NCI-H128 (cell line): ENCODE measurements around the gene ADAM11.
A peak's percentile ranks its signal among the peaks of the same experiment; 100 is the strongest.

Source experiments
- DNase-seq: peaks from one replicate; lab custom pipeline; 2025; ENCODE audit not compliant: unreplicated experiment; lab: John Stamatoyannopoulos, UW

ADAM11 gene

DNA sequence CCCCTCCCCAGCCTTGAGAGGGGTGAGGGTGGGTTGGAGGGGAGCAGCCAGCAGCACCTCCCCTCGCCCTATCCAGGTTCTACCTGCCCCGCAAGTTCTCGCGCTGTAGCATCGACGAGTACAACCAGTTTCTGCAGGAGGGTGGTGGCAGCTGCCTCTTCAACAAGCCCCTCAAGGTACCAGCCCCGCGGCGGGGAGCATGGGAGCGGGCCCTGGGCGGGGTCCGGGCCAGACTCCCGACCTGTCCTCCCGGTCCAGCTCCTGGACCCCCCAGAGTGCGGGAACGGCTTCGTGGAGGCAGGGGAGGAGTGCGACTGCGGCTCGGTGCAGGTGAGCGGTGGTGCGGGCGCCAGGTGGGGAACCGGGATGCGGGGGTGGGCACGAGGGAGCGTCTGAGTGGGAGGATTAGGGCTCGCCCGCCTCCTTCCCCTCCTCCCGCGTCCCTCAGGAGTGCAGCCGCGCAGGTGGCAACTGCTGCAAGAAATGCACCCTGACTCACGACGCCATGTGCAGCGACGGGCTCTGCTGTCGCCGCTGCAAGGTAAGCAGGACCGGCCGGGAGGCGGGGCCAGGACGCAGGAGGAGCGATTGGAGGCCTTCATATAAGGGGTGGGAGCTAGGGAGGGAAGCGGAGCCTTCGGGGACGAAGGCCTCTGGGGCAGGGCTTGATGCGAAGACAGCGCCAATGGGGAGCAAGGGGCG, 16.5 kb downstream of the ADAM11 start:
- peak; percentile 92 for DNase-seq

DNA sequence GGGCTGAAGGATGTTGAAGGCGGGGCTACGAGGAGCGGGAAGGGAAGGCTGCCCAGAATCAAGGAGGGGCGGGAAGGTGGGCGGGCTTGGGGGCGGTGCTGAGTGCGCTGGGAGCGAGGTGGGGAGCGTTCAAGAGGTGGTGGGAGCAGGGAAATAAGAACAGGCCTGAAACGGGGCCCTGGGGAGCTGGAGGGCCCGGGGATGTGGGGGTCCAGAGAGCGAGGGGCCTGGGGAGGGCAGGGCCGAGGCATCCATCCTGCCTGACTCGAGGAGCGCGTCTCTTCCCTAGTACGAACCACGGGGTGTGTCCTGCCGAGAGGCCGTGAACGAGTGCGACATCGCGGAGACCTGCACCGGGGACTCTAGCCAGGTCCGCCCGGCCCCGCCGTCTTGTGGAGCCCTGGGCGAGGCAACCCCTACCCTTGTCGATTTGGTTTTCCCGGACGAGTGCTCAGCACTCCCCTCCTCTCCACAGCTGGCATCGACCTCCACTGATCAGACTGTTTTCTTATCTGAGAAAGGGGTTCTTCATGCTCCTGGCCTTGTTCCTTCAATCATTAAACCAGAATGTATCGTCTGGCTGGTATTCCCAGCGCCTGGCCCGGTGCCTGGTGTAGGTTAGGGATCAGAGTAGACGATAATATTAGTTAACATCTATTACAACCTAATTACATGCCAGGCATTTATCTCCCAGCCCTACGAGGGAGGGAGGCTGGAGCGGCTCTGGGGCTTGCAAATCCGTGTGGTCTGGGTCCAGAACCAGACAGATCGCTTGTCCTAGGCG, 17.2 kb downstream of the ADAM11 start:
- DNase-seq = peak; percentile 48

DNA sequence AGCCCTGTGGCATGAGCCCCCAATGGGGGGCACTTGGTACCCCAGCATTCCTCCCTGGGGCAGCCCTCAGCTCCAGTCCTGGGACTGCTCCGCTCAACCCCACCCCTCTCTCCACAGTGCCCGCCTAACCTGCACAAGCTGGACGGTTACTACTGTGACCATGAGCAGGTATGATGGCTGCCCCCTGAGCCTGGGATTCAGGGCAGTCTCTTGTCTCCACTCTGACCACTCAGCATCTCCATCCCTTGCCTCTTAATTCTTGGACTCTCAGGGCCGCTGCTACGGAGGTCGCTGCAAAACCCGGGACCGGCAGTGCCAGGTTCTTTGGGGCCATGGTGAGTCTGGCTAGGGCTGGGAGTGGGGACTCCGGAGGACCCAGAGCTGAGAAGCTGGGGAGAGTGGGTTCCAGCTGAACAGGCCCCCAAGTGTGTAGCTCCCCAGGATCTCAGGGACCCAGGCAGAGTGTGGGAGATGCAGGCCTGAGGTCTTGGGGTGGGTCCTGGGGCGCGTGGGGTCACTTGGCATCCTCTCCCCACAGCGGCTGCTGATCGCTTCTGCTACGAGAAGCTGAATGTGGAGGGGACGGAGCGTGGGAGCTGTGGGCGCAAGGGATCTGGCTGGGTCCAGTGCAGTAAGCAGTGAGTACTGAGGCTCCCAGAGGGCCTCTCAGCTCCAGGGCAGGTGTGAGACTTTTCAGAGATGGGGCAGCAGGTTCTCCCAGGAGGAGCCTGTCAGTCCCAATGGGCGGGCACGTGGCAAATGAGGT, 18.0 kb downstream of the ADAM11 start:
- no peak for DNase-seq

DNA sequence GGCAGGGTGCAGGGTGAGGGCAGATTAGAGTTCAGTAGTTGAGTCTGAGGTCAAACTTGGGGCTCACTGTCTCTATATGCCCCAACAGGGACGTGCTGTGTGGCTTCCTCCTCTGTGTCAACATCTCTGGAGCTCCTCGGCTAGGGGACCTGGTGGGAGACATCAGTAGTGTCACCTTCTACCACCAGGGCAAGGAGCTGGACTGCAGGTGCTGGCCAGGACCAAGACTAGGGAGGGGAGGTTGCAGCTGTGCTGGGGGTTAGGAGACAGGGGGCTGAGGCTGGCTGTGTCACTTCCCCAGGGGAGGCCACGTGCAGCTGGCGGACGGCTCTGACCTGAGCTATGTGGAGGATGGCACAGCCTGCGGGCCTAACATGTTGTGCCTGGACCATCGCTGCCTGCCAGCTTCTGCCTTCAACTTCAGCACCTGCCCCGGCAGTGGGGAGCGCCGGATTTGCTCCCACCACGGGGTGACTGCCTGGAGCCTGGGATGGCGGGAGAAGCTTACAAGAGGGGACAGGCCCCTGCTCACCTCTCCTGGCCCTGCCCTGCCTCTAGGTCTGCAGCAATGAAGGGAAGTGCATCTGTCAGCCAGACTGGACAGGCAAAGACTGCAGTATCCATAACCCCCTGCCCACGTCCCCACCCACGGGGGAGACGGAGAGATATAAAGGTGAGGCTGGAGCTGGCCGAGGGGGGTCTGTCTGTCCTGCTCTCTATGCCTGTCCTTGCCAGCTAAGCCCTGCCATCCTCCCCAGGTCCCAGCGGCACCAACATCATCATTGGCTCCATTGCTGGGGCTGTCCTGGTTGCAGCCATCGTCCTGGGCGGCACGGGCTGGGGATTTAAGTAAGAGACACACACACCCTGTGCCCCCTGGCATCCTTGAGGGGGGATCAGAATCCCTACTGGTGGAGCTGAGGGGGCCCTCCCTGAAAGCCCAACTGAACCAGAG, 18.9 kb downstream of the ADAM11 start:
- DNase-seq = no peak

DNA sequence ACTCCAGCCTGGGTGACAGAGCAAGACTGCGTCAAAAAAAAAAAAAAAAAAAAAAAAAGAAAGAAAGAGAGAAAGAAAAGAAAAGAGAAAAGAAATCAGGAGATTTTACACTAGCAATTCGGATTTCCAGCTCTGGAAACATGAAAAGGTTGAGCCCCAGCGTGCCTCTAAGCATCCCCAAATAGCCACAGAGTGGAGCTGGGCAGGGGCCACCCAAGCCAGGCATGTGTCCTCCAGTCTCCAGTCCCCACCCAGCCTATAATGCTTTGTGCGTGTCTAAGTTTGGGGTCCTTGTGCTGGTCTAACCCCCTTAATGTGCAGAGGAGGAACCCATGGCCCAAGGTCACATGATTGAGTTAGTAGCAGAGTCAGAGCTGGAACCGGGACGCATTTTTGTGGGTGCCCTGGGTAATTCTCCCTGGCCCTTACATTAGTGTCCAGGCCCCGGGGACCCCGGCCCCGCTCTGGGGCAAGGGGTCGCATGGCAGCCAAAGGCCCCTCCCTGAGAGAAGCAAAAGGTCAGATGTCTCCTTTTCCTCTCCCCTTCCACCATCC, 19.9 kb downstream of the ADAM11 start:
- DNase-seq = no peak

DNA sequence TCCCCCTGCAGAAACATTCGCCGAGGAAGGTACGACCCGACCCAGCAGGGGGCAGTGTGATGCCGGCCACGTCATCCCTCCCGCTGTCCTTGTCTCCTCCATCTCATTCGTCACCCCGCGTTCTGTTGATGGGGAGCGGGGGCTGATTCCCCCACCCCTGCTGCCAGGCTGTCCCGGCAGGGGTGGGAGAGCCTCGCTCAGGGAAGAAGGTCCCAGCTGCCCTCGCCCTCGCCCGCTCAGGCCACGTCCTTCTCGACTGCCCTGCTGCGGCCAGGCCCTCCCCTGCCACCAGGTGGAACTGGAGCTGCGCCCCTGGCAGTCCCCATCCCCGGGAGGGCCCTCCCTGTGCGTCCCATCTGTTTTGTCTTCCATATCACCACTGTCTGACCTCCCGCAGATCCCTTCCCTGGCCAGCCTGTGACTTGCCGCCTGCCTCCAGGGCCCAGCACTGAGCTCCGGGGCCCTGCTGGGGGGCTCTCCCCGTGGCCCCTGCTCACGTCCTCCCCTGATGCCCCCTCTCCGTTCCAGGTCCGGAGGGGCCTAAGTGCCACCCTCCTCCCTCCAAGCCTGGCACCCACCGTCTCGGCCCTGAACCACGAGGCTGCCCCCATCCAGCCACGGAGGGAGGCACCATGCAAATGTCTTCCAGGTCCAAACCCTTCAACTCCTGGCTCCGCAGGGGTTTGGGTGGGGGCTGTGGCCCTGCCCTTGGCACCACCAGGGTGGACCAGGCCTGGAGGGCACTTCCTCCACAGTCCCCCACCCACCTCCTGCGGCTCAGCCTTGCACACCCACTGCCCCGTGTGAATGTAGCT, 20.6 kb downstream of the ADAM11 start:
- peak; percentile 17 for DNase-seq

DNA sequence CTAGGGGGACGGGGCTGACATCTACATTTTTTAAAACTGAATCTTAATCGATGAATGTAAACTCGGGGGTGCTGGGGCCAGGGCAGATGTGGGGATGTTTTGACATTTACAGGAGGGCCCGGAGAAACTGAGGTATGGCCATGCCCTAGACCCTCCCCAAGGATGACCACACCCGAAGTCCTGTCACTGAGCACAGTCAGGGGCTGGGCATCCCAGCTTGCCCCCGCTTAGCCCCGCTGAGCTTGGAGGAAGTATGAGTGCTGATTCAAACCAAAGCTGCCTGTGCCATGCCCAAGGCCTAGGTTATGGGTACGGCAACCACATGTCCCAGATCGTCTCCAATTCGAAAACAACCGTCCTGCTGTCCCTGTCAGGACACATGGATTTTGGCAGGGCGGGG, 21.4 kb downstream of the ADAM11 start:
- DNase-seq = no peak

DNA sequence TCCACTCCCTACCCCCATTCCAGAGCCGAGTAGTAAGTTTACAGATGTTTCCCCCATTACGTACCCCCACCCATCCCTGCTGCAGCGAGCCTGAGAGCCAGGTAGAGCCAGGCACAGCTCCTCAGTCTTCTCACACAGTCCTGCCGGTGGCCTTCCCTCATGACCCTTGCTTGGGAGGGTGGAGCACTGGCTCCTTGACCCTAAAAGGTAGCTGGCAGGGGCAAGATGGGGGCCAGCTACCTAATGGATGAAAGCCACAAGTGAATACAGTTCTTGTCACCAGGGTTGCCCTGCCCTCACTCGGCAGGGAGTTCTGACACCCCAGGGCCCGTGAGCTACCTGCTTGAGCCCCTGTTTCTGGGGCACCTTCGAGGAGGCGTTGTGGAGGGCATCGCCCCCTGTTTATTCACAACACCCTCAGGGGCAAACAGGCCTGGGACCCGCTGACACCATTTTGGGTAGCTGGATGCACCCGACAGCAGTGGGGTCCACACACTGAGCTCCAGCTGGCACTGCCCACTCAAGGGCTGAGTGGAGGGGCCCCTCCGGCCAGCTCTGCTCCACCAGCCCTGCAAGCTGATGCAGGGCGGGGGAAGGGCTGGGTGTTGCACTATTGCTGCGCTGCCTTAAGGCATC, 22.2 kb downstream of the ADAM11 start:
- no peak for DNase-seq

DNA sequence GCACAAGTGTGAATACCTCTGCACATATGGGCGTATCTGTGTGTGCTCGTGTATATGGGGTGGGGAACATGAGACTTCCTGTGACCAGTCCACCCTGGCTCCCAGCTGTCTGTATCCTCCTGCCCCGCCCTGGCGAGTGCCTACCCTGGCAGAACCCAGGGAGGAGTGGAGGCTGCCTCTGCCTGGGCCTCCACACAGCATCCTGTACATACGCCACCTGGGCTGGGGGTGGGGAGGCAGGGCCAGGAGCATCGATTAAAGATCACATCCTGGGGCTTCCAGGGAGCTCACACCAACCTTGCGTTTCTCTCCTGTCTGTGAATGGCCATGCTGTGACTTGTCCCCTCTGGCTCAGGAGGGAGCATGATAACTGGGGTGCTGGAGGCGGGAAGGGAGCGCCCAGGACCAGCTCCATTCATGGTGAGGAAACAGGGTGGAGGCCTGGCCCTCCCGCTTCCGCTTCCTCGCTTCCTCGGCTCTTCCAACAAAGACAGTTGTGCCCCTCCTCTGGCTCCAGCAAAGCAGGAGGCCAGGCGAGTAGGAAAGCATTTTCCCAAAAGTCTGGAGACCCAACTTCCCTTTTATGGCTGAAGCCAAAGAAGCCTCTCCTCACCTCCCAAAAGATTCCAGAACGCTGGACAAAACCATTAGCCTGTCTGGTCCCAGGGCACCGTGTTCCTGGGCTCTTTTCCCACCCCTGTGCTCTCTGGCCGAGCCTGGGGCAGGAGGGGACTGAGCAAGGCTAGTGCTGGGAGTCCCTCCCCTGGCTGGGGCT, 22.9 kb downstream of the ADAM11 start:
- no peak for DNase-seq

DNA sequence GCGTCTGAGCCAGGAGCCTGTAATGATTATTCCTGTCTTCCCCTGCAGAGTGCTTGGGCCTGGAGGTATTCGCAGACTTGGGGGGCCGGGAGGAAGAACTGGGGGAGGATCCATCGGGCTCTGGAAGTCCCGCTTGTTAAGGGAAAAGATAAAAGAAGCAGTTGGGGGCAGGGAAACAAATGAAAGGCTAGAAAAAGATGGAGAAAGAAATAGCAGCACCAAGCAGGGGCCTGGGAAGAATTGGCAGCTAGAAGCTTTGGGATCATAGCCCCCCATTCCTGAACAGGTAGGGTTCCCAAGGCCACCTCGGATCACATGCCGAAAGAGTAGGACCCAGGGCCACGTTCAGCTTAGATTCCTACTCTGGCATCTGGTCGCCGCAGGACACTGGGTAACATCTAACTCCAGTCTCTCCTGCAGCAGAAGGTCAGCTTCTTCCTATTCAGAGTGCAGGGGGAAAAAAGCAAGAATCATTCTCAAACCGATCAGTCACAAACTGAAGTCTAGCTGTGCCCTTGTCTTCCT, 23.6 kb downstream of the ADAM11 start:
- no peak for DNase-seq

DNA sequence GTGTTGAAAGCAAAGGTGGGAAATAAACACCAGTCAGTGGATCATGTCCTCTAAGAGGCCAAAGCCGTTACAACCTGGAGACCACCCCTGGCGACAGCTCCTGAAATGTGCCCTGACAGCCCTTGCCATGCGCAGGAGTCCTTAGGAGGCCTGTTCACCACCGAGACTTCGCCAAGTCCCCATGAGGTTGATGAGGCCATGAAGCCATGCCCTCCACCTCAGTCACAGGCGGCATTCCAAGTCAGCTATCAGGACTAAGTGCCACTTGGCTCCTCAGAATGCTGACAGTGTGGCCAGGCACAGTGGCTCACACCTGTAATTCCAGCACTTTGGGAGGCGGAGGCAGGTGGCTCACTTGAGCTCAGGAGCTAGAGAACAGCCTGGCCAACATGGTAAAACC, 27.1 kb downstream of the ADAM11 start:
- DNase-seq = no peak

DNA sequence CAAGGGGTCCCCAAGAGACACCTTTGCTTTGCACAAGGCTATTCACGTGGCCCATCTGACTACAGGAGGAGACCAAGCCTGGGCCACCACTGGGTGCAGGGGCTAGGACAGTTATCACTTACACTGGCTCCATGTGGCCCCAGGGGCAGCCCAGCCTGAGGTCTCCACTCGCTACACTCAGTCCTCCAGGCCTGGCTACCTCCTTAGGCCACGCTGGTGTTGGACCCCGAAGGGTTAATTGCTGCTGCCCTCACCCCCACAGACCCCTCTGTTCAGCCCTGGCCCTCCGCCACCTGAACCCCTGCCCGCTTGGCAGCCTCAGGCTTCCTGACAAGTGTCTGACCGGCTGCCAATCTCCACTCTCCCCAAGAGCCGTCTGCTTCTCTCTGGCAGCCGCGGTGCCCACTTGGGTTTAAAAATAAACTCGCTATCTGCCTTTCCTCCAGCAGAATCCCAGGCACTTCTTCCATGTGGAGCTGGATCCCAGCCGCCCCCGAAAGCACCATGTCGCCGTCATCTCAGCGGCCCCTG, 27.8 kb downstream of the ADAM11 start:
- no peak for DNase-seq

DNA sequence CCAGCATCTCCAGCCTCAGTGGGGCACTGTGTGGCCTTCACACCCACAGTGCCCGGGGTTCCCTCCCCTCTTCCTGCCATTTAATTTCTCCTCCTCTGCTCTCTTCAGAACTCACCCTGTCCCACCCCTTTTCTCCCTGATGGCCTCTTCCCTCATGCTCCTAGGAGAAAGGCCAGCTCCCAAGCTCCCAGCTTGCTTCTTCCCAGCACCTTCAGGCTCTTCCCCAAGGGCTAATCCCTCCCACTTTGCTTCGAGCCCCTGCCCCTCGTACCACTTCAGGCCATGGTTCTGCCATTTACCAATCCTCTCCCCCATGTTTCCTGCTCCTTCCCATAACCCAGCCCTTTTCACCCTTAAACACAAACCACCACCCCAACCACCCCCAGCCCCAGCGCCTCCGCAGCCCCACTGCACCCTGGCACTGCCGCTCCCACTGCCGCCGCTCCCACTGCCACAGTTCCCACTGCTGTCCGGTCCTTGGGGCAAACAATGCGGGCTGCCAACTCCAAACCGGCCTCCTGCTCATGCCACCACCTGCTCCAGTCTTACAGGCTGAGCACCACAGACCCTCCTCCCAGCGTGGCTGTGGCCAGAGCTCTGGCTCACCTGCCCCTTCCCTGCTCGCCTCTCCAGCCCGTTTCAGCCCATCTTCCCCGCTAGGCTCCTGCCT, 28.6 kb downstream of the ADAM11 start:
- DNase-seq = no peak

DNA sequence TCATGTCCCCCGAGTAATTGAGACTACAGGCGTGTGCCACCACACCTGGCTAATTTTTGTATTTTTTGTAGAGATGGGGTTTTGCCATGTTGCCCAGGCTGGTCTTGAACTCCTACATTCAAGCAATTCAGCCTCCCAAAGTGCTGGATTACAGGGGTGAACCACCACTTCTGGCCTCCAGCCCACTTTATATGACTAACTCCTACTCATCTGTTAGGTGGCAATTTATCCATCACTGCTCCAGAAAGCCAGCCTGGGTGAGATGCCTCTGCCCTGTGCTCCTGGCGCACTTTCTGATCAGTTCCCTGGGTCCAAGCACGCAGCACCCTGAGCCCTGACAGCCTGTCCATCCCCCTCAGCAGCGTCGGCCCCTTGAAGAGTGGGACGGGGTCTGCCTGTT, 29.4 kb downstream of the ADAM11 start:
- DNase-seq = no peak

DNA sequence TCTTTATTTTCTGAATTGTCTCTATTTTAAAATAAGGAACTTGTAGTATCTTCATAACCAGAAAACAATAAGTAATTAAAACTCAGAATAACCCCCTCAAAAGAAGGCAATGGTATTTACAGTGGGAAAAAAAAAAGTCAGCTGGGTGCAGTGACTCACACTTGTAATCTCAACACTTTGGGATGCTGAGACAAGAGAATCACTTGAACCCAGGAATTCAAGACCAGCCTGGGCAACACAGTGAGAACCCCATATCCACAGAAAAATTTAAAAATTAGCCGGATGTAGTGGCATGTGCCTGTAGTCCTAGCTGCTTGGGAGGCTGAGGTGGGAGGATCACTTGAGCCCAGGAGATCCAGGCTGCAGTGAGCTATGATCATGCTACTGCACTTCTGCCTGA, 33.5 kb downstream of the ADAM11 start:
- no peak for DNase-seq

DNA sequence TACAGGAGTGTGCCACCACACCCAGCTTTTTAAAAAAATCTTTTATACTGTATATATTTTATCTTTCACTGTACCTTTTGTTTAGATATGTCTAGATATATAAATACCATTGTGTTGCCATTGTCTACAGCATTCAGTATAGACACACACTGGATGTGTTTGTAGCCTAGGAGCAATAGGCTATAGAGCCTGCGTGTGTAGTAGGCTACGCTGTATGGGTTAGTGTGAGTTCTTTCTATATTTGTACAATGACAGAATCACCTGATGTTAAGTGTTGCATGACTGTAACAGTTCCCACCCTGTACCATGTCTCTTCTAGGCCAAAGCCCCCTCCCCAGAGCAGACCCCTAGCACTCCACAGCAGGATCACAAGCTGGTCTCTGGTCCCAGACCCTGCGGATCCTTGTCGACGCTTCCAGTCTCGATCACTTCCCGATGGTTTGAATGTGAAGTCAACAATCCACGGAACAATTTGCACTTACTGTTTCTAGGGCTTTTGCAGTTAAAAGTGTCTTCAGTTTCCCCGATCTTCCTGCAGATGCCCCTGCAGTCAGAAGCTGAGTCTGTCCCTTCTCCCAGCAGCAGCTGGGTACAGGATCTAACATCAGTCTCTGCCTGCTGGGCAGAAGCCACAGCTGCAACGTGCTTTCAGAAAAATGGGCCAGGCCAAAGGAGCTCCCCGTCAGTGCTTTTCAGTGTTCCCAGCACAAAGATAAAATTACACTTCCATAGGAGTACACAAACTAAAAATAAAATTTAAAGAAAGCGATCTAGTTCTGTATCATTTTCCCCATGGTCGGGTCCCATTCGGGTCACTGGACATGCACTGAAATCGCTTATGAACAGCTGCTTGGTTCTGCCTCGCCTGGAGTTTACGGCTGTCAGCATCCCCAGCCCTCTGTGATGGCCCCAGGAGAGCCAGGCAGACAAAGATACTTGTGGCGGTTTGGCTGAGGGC, 35.4 kb downstream of the ADAM11 start:
- no peak for DNase-seq
